Heart left ventricle (tissue), 16 donors: ENCODE results near the gene DNAAF3. TPM values are rescaled to one million over a fixed set of nuclear protein-coding genes. Genes with fewer than 3 reads are reported as not detected.

ENCODE experiments used
- ATAC-seq, 4 donors: fragments of 200-7000 bp; cut with Tn5 transposase; one replicate each; pipeline ENCODE4 v1.9.1; 2020 to 2022; ENCODE audit warnings: moderate library complexity in 4 of 4, mild to moderate bottlenecking in 3 of 4, moderate number of reproducible peaks in 1 of 4
- DNase-seq, 5 donors: peaks; one replicate each; pipeline ENCODE4 v3.0.0-alpha.2; 2020
- H3K27ac ChIP-seq, 12 donors: fragments of 200-600 bp; sonication (generic) in 4 of 12; one replicate each; pipeline versions ENCODE4 v1.5.0 to v1.8.0; 2016 to 2022; ENCODE audit warnings: mild to moderate bottlenecking in 2 of 12
- H3K27me3 ChIP-seq, 9 donors: fragments of 200-600 bp; sonication (generic) in 2 of 9; one replicate each; pipeline versions ENCODE4 v1.5.1 to v1.8.0; 2016 to 2022; ENCODE audit warnings: mild to moderate bottlenecking in 3 of 9
- H3K36me3 ChIP-seq, 9 donors: fragments of 200-600 bp; sonication (generic) in 2 of 9; one replicate each; pipeline versions ENCODE4 v1.5.0 to v1.8.0; 2018 to 2022; ENCODE audit warnings: mild to moderate bottlenecking in 2 of 9
- H3K4me1 ChIP-seq, 12 donors: fragments of 200-600 bp; sonication (generic) in 4 of 12; one replicate each; pipeline versions ENCODE4 v1.5.0 to v1.8.0; 2016 to 2022; ENCODE audit warnings: mild to moderate bottlenecking in 3 of 12
- H3K4me3 ChIP-seq, 12 donors: fragments of 200-600 bp; sonication (generic) in 4 of 12; one replicate each; pipeline versions ENCODE4 v1.5.0 to v1.8.0; 2017 to 2022; ENCODE audit warnings: mild to moderate bottlenecking in 9 of 12, moderate library complexity in 4 of 12
- H3K9me3 ChIP-seq, 12 donors: fragments of 200-600 bp; sonication (generic) in 4 of 12; one replicate each; pipeline versions ENCODE4 v1.5.0 to v1.8.0; 2016 to 2022; ENCODE audit warnings: mild to moderate bottlenecking in 1 of 12
- CTCF ChIP-seq, 12 donors: fragments of 200-600 bp; sonication (generic) in 4 of 12; IDR thresholded peaks; one replicate each; pipeline versions ENCODE4 v1.5.0 to v1.8.0; 2018 to 2022; ENCODE audit warnings: antibody characterized with exemption in 12 of 12, mild to moderate bottlenecking in 5 of 12
- POLR2A ChIP-seq, 2 donors: fragments of 450-650 bp; IDR thresholded peaks; one replicate each; pipeline ENCODE4 v1.6.1; 2017; ENCODE audit warnings: antibody characterized with exemption in 2 of 2, mild to moderate bottlenecking in 2 of 2, moderate library complexity in 2 of 2
- WGBS, 4 donors: extraction: QIAGEN DNeasy Blood & Tissue Kit in 2 of 4; methylation state at CpG; one replicate each; pipeline versions ENCODE4 v1.1.5 to v1.1.7; 2013 to 2018; 5-methylcytosine and 5-hydroxymethylcytosine counted together
- intact Hi-C, 10 donors: fragments of 100-400 bp; cut with DNase I; formaldehyde crosslinking; loops; one replicate each; pipeline versions ENCODE4 v1.11.1 to v1.14.2; 2022
- polyA plus RNA-seq, 2 donors: library from polyadenylated mRNA; stranded (reverse); fragments of 200-250 nt; gene quantifications; one replicate each; pipeline ENCODE4 v1.2.3, GENCODE V29; 2013
- total RNA-seq, 9 donors: library from RNA; depleted of rRNA in 2 of 9; stranded (reverse); fragments of >200 nt in 2 of 9; fragmentation: NEBNext Ultra II Directional in 3 of 9; extraction: Animal tissue kit (Norgen Biotek cat#: 25700) in 3 of 9; gene quantifications; one replicate each; pipeline versions ENCODE4 v1.1.0 to v1.2.4, GENCODE V29; 2016 to 2023
- donor health status: ischemic (EF 13 %, LVEDD 7.1; RV severe dilation, severe dysfunction).
- donor health status: healthy with polysubstance abuse.
- donor health status: DM: no; HTN: yes; CAD: no.
- donor health status: DM: no; HTN: no; CAD: no.
- donor health status: ischemic (EF 25% LVEDD 6.9; RV normal size, moderate dysfunction).
- donor health status: ischemic (EF 25% LVEDD 5.7; RV mildly dilated, moderate dysfunction).
- donor health status: healthy.
- donor health status: DM: yes; HTN: yes; CAD: no.
- donor health status: ischemic (EF 35%, LVEDD 5.7; RV mildly dilated, moderate dysfunction).
- donor health status: nonischemic (EF 11% LVEDD 7.7; RV severe dilation, severe dysfunction).
- donor health status: DM: yes; HTN: yes; CAD: no.
- donor health status: PGD.
- donor health status: ischemic (EF 29% LVEDD 5.4; RV normal size, mild dysfunction).
- donor health status: nonischemic (EF 23%, LVEDD 6.1; RV moderate dilation, normal function).

The DNAAF3 gene
- total and polyA plus RNA-seq, 11 donors = 0.56 to 5.7 (median 2.1) TPM

- H3K27ac ChIP-seq = no peak overlapping the region
- H3K36me3 ChIP-seq = no peaks in the 10 kb centered on the region
- no peak for ATAC-seq
- DNase-seq = peak in 1 of 5 donors; percentile 45
- H3K4me3 ChIP-seq = no peak overlapping the region
- H3K4me1 ChIP-seq = peaks cover 0 to 7% (median 0%) of the 10 kb centered on the region in 12 donors
- peaks cover 0 to 28% (median 9%) of the 10 kb centered on the region in 9 donors for H3K27me3 ChIP-seq
- intact Hi-C loops = no loop called here
- 77 to 95% (median 84%) methylated on average over 9 to 12 of the region's 12 CpGs for WGBS, 4 donors
- TF ChIP-seq CTCF (IDR thresholded peaks at IDR 0.05) (no peak), POLR2A (IDR thresholded peaks at IDR 0.05) (no peak)
- H3K9me3 ChIP-seq = no peaks in the 10 kb centered on the region
Observed at GRCh38 chr19:55186080-55186479, 19.7 kb upstream of the DNAAF3 start.

- no peak overlapping the region for H3K27ac ChIP-seq
- DNase-seq (peak in 1 of 5 donors; percentile 7), ATAC-seq (no peak)
- 72 to 81% (median 74%) methylated on average over 20 of the region's 20 CpGs for WGBS, 4 donors
- intact Hi-C loops = no loop called here
- H3K4me3 ChIP-seq = no peak overlapping the region
- no peaks in the 10 kb centered on the region for H3K36me3 ChIP-seq
- H3K4me1 ChIP-seq = peaks cover 0 to 19% (median 13%) of the 10 kb centered on the region in 12 donors
- TF ChIP-seq CTCF (IDR thresholded peaks at IDR 0.05) = no peak
- no peak for TF ChIP-seq POLR2A (IDR thresholded peaks at IDR 0.05)
- H3K9me3 ChIP-seq = no peaks in the 10 kb centered on the region
- peaks cover 13 to 71% (median 49%) of the 10 kb centered on the region in 9 donors for H3K27me3 ChIP-seq
Observed at GRCh38 chr19:55181740-55182139, 15.3 kb upstream of the DNAAF3 start.

- Histone ChIP-seq H3K36me3 (no peaks in the 10 kb centered on the region), H3K4me3 (peak within 1 kb of the TSS in 10 of 12 donors; percentile 1 to 53 (median 38)), H3K4me1 (peaks cover 0 to 21% (median 13%) of the 10 kb centered on the region in 12 donors), H3K27ac (no peak within 1 kb of the TSS), H3K27me3 (peaks cover 29 to 90% (median 65%) of the 10 kb centered on the region in 9 donors), H3K9me3 (no peaks in the 10 kb centered on the region)
- DNase-seq = peak in 3 of 5 donors; percentile 36 to 73 (median 43)
- 1 to 2% (median 2%) methylated on average over 47 to 68 of the region's 68 CpGs for WGBS, 4 donors
- no peak for TF ChIP-seq POLR2A (IDR thresholded peaks at IDR 0.05)
- peak; percentile 72 to 93 (median 87) for ATAC-seq
- intact Hi-C loops = no loop called here
Observed at GRCh38 chr19:55179606-55180484, 13.4 kb upstream of the DNAAF3 start, which contains the start of gene SYT5. Gene SYT5, minus strand, starts transcription at chr19:55180289. Its CDS starts 1,248 bp downstream, at chr19:55179041.

- no peaks in the 10 kb centered on the region for H3K9me3 ChIP-seq
- H3K36me3 ChIP-seq = no peaks in the 10 kb centered on the region
- intact Hi-C loops = no loop called here
- no peak overlapping the region for H3K27ac ChIP-seq
- ATAC-seq (peak; percentile 25 to 77 (median 69)), DNase-seq (peak; percentile 50 to 77 (median 63))
- no peak for TF ChIP-seq POLR2A (IDR thresholded peaks at IDR 0.05)
- peak overlapping the region in 10 of 12 donors; percentile 1 to 53 (median 38) for H3K4me3 ChIP-seq
- H3K27me3 ChIP-seq = peaks cover 35 to 99% (median 74%) of the 10 kb centered on the region in 9 donors
- H3K4me1 ChIP-seq = peaks cover 0 to 23% (median 13%) of the 10 kb centered on the region in 12 donors
- whole genome bisulfite sequencing, 4 donors = 4 to 6% (median 5%) methylated on average over 35 to 61 of the region's 61 CpGs
Observed at GRCh38 chr19:55178781-55179599, 12.6 kb upstream of the DNAAF3 start.
